ENCODE measurements around the gene DMBX1.

Gene DMBX1

GRCh38 chr1:46453449-46453848, 36.2 kb upstream of the DMBX1 start:
- POLR2A ChIA-PET, result interaction anchor here (0.6 kb wide), 1 partner anchor 816 kb away, joined by 5 read pairs; no protein-coding TSS in a partner anchor
- 74% methylated on average over 4 of the region's 4 CpGs for whole genome bisulfite sequencing (ENCODE audit: insufficient coverage)
- H3K4me3 ChIP-seq (ENCODE audit: control insufficient read depth in 1 of 7, extremely low read depth in 1 of 7, insufficient read depth in 4 of 7, low read depth in 2 of 7, low read length in 6 of 7), result no peak overlapping the region
- H3K27me3 ChIP-seq (replicated peaks in 2 of 5; ENCODE audit: control insufficient read depth in 4 of 5, insufficient read depth in 5 of 5, low read length in 4 of 5), result peaks cover 6 to 76% (median 26%) of the 10 kb centered on the region in 5 experiments
- no peaks in the 10 kb centered on the region for H3K9me3 ChIP-seq (ENCODE audit: control extremely low read depth in 1 of 5, control insufficient read depth in 4 of 5, insufficient read depth in 2 of 5, low read depth in 1 of 5, low read length in 4 of 5)
- CTCF ChIA-PET, result interaction anchor here (1.3 to 9.4 kb wide), 4 partner anchors 10 to 77 kb away, joined by 3 to 161 read pairs (median 6); a partner anchor contains a TSS
- H3K36me3 ChIP-seq (ENCODE audit: control insufficient read depth in 4 of 4, insufficient read depth in 4 of 4, low read length in 3 of 4), result no peaks in the 10 kb centered on the region
- peaks cover 0 to 3% (median 1%) of the 10 kb centered on the region in 4 experiments for H3K4me1 ChIP-seq (ENCODE audit: control extremely low read depth in 1 of 4, control insufficient read depth in 4 of 4, insufficient read depth in 4 of 4, low read length in 3 of 4)
- no peak for DNase-seq
- H3K27ac ChIP-seq (ENCODE audit: insufficient read depth in 1 of 2, low read depth in 1 of 2, low read length in 2 of 2, poor library complexity in 1 of 2, severe bottlenecking in 2 of 2), result no peak overlapping the region

- Histone ChIP-seq H3K4me1 (ENCODE audit: control extremely low read depth in 1 of 4, control insufficient read depth in 4 of 4, insufficient read depth in 4 of 4, low read length in 3 of 4) (no peaks in the 10 kb centered on the region), H3K36me3 (ENCODE audit: control insufficient read depth in 4 of 4, insufficient read depth in 4 of 4, low read length in 3 of 4) (no peaks in the 10 kb centered on the region), H3K9me3 (ENCODE audit: control extremely low read depth in 1 of 5, control insufficient read depth in 4 of 5, insufficient read depth in 2 of 5, low read depth in 1 of 5, low read length in 4 of 5) (no peaks in the 10 kb centered on the region), H3K27me3 (replicated peaks in 2 of 5; ENCODE audit: control insufficient read depth in 4 of 5, insufficient read depth in 5 of 5, low read length in 4 of 5) (peaks cover 0 to 74% (median 21%) of the 10 kb centered on the region in 5 experiments), H3K27ac (ENCODE audit: insufficient read depth in 1 of 2, low read depth in 1 of 2, low read length in 2 of 2, poor library complexity in 1 of 2, severe bottlenecking in 2 of 2) (no peak overlapping the region), H3K4me3 (ENCODE audit: control insufficient read depth in 1 of 7, extremely low read depth in 1 of 7, insufficient read depth in 4 of 7, low read depth in 2 of 7, low read length in 6 of 7) (no peak overlapping the region)
- no peak for DNase-seq
- ChIA-PET POLR2A (no interaction called here), CTCF (interaction anchor here (1.0 to 1.5 kb wide), 2 partner anchors 10 to 66 kb away, joined by 3 to 4 read pairs; no protein-coding TSS in a partner anchor)
- 98% methylated on average over 26 of the region's 27 CpGs for WGBS (ENCODE audit: insufficient coverage)
Measured at GRCh38 chr1:46455951-46456350, 33.7 kb upstream of the DMBX1 start.

GRCh38 chr1:46456411-46456963, 33.1 kb upstream of the DMBX1 start:
- WGBS (ENCODE audit: insufficient coverage), result 85% methylated on average over 3 of the region's 5 CpGs
- H3K27ac ChIP-seq (ENCODE audit: insufficient read depth in 1 of 2, low read depth in 1 of 2, low read length in 2 of 2, poor library complexity in 1 of 2, severe bottlenecking in 2 of 2), result no peak overlapping the region
- POLR2A ChIA-PET, result no interaction called here
- no peak for DNase-seq
- H3K36me3 ChIP-seq (ENCODE audit: control insufficient read depth in 4 of 4, insufficient read depth in 4 of 4, low read length in 3 of 4), result no peaks in the 10 kb centered on the region
- no peak overlapping the region for H3K4me3 ChIP-seq (ENCODE audit: control insufficient read depth in 1 of 7, extremely low read depth in 1 of 7, insufficient read depth in 4 of 7, low read depth in 2 of 7, low read length in 6 of 7)
- H3K4me1 ChIP-seq (ENCODE audit: control extremely low read depth in 1 of 4, control insufficient read depth in 4 of 4, insufficient read depth in 4 of 4, low read length in 3 of 4), result no peaks in the 10 kb centered on the region
- CTCF ChIA-PET, result interaction anchor here (1.0 to 2.0 kb wide), 3 partner anchors 9 to 14 kb away, joined by 3 to 7 read pairs (median 4); no protein-coding TSS in a partner anchor
- no peaks in the 10 kb centered on the region for H3K9me3 ChIP-seq (ENCODE audit: control extremely low read depth in 1 of 5, control insufficient read depth in 4 of 5, insufficient read depth in 2 of 5, low read depth in 1 of 5, low read length in 4 of 5)
- peaks cover 0 to 74% (median 21%) of the 10 kb centered on the region in 5 experiments for H3K27me3 ChIP-seq (replicated peaks in 2 of 5; ENCODE audit: control insufficient read depth in 4 of 5, insufficient read depth in 5 of 5, low read length in 4 of 5)

GRCh38 chr1:46457178-46457577, 32.5 kb upstream of the DMBX1 start:
- Histone ChIP-seq H3K4me1 (ENCODE audit: control extremely low read depth in 1 of 4, control insufficient read depth in 4 of 4, insufficient read depth in 4 of 4, low read length in 3 of 4) (no peaks in the 10 kb centered on the region), H3K27ac (ENCODE audit: insufficient read depth in 1 of 2, low read depth in 1 of 2, low read length in 2 of 2, poor library complexity in 1 of 2, severe bottlenecking in 2 of 2) (no peak overlapping the region), H3K9me3 (ENCODE audit: control extremely low read depth in 1 of 5, control insufficient read depth in 4 of 5, insufficient read depth in 2 of 5, low read depth in 1 of 5, low read length in 4 of 5) (no peaks in the 10 kb centered on the region), H3K27me3 (replicated peaks in 2 of 5; ENCODE audit: control insufficient read depth in 4 of 5, insufficient read depth in 5 of 5, low read length in 4 of 5) (peaks cover 0 to 77% (median 23%) of the 10 kb centered on the region in 5 experiments), H3K4me3 (ENCODE audit: control insufficient read depth in 1 of 7, extremely low read depth in 1 of 7, insufficient read depth in 4 of 7, low read depth in 2 of 7, low read length in 6 of 7) (no peak overlapping the region), H3K36me3 (ENCODE audit: control insufficient read depth in 4 of 4, insufficient read depth in 4 of 4, low read length in 3 of 4) (no peaks in the 10 kb centered on the region)
- DNase-seq, result no peak
- ChIA-PET POLR2A (no interaction called here), CTCF (interaction anchor here (1.1 to 2.1 kb wide), 3 partner anchors 10 to 20 kb away, joined by 3 to 9 read pairs (median 7); no protein-coding TSS in a partner anchor)
- whole genome bisulfite sequencing (ENCODE audit: insufficient coverage), result 91% methylated on average over 3 of the region's 6 CpGs

GRCh38 chr1:46458190-46458589, 31.4 kb upstream of the DMBX1 start:
- H3K27me3 ChIP-seq (replicated peaks in 2 of 5; ENCODE audit: control insufficient read depth in 4 of 5, insufficient read depth in 5 of 5, low read length in 4 of 5), result peaks cover 0 to 75% (median 22%) of the 10 kb centered on the region in 5 experiments
- 69% methylated on average over 3 of the region's 4 CpGs for WGBS (ENCODE audit: insufficient coverage)
- DNase-seq, result no peak
- no peak overlapping the region for H3K4me3 ChIP-seq (ENCODE audit: control insufficient read depth in 1 of 7, extremely low read depth in 1 of 7, insufficient read depth in 4 of 7, low read depth in 2 of 7, low read length in 6 of 7)
- H3K36me3 ChIP-seq (ENCODE audit: control insufficient read depth in 4 of 4, insufficient read depth in 4 of 4, low read length in 3 of 4), result no peaks in the 10 kb centered on the region
- CTCF ChIA-PET, result interaction anchor here (0.6 to 2.1 kb wide), 6 partner anchors 9 to 69 kb away, joined by 3 to 9 read pairs (median 4); no protein-coding TSS in a partner anchor
- H3K4me1 ChIP-seq (ENCODE audit: control extremely low read depth in 1 of 4, control insufficient read depth in 4 of 4, insufficient read depth in 4 of 4, low read length in 3 of 4), result no peaks in the 10 kb centered on the region
- POLR2A ChIA-PET, result no interaction called here
- H3K9me3 ChIP-seq (ENCODE audit: control extremely low read depth in 1 of 5, control insufficient read depth in 4 of 5, insufficient read depth in 2 of 5, low read depth in 1 of 5, low read length in 4 of 5), result no peaks in the 10 kb centered on the region
- no peak overlapping the region for H3K27ac ChIP-seq (ENCODE audit: insufficient read depth in 1 of 2, low read depth in 1 of 2, low read length in 2 of 2, poor library complexity in 1 of 2, severe bottlenecking in 2 of 2)

GRCh38 chr1:46458846-46459245, 30.8 kb upstream of the DMBX1 start:
- Histone ChIP-seq H3K27me3 (replicated peaks in 2 of 5; ENCODE audit: control insufficient read depth in 4 of 5, insufficient read depth in 5 of 5, low read length in 4 of 5) (peaks cover 0 to 74% (median 22%) of the 10 kb centered on the region in 5 experiments), H3K4me1 (ENCODE audit: control extremely low read depth in 1 of 4, control insufficient read depth in 4 of 4, insufficient read depth in 4 of 4, low read length in 3 of 4) (no peaks in the 10 kb centered on the region), H3K9me3 (ENCODE audit: control extremely low read depth in 1 of 5, control insufficient read depth in 4 of 5, insufficient read depth in 2 of 5, low read depth in 1 of 5, low read length in 4 of 5) (no peaks in the 10 kb centered on the region), H3K4me3 (ENCODE audit: control insufficient read depth in 1 of 7, extremely low read depth in 1 of 7, insufficient read depth in 4 of 7, low read depth in 2 of 7, low read length in 6 of 7) (no peak overlapping the region), H3K27ac (ENCODE audit: insufficient read depth in 1 of 2, low read depth in 1 of 2, low read length in 2 of 2, poor library complexity in 1 of 2, severe bottlenecking in 2 of 2) (no peak overlapping the region), H3K36me3 (ENCODE audit: control insufficient read depth in 4 of 4, insufficient read depth in 4 of 4, low read length in 3 of 4) (no peaks in the 10 kb centered on the region)
- DNase-seq, result no peak
- ChIA-PET CTCF (interaction anchor here (0.8 to 2.1 kb wide), 4 partner anchors 9 to 68 kb away, joined by 3 to 9 read pairs (median 4); no protein-coding TSS in a partner anchor), POLR2A (no interaction called here)
- WGBS (ENCODE audit: insufficient coverage), result 80% methylated on average over 7 of the region's 7 CpGs

- ChIA-PET CTCF (interaction anchor here (0.8 to 2.1 kb wide), 4 partner anchors 18 to 69 kb away, joined by 3 to 9 read pairs (median 3); no protein-coding TSS in a partner anchor), POLR2A (no interaction called here)
- no peaks in the 10 kb centered on the region for H3K4me1 ChIP-seq (ENCODE audit: control extremely low read depth in 1 of 4, control insufficient read depth in 4 of 4, insufficient read depth in 4 of 4, low read length in 3 of 4)
- H3K9me3 ChIP-seq (ENCODE audit: control extremely low read depth in 1 of 5, control insufficient read depth in 4 of 5, insufficient read depth in 2 of 5, low read depth in 1 of 5, low read length in 4 of 5), result no peaks in the 10 kb centered on the region
- WGBS (ENCODE audit: insufficient coverage), result 96% methylated on average over 8 of the region's 8 CpGs
- no peak overlapping the region for H3K27ac ChIP-seq (ENCODE audit: insufficient read depth in 1 of 2, low read depth in 1 of 2, low read length in 2 of 2, poor library complexity in 1 of 2, severe bottlenecking in 2 of 2)
- no peak for DNase-seq
- peaks cover 0 to 75% (median 24%) of the 10 kb centered on the region in 5 experiments for H3K27me3 ChIP-seq (replicated peaks in 2 of 5; ENCODE audit: control insufficient read depth in 4 of 5, insufficient read depth in 5 of 5, low read length in 4 of 5)
- H3K36me3 ChIP-seq (ENCODE audit: control insufficient read depth in 4 of 4, insufficient read depth in 4 of 4, low read length in 3 of 4), result no peaks in the 10 kb centered on the region
- no peak overlapping the region for H3K4me3 ChIP-seq (ENCODE audit: control insufficient read depth in 1 of 7, extremely low read depth in 1 of 7, insufficient read depth in 4 of 7, low read depth in 2 of 7, low read length in 6 of 7)
Measured at GRCh38 chr1:46459315-46459714, 30.3 kb upstream of the DMBX1 start.

Data from common myeloid progenitor, CD34-positive (primary cell).